Trophoblast cell (in vitro differentiated cells and primary cell): Measurements from ENCODE around the gene HRH3. TPM values are rescaled to one million over a fixed set of nuclear protein-coding genes. Genes with fewer than 3 reads are reported as not detected.
A peak's percentile ranks its signal among the peaks of the same experiment; 100 is the strongest.

Experiments used
- DNase-seq, 2 donors: peaks; one replicate each; pipeline ENCODE4 v3.0.0-alpha.2; 2016
- H2AFZ ChIP-seq: 2 replicates; pipeline ENCODE4 v1.6.1; 2013; ENCODE audit warnings: low read length, moderate library complexity, mild to moderate bottlenecking; ENCODE audit not compliant: insufficient read depth, poor library complexity
- H2AK5ac ChIP-seq: 2 replicates; pipeline ENCODE4 v1.6.1; 2013; ENCODE audit warnings: mild to moderate bottlenecking, low read length
- H2BK120ac ChIP-seq: 2 replicates; pipeline ENCODE4 v1.6.1; 2013; ENCODE audit warnings: low read length, mild to moderate bottlenecking, moderate library complexity; ENCODE audit not compliant: insufficient read depth, poor library complexity
- H2BK12ac ChIP-seq: 2 replicates; pipeline ENCODE4 v1.6.1; 2013; ENCODE audit warnings: mild to moderate bottlenecking, low read length, moderate library complexity
- H2BK5ac ChIP-seq: 2 replicates; pipeline ENCODE4 v1.6.1; 2013; ENCODE audit warnings: low read length, low read depth, moderate library complexity, mild to moderate bottlenecking; ENCODE audit not compliant: poor library complexity
- H3K14ac ChIP-seq: 2 replicates; pipeline ENCODE4 v1.6.1; 2013; ENCODE audit warnings: mild to moderate bottlenecking, low read length
- H3K18ac ChIP-seq: 2 replicates; pipeline ENCODE4 v1.6.1; 2013; ENCODE audit warnings: mild to moderate bottlenecking, low read length
- H3K23ac ChIP-seq: 2 replicates; pipeline ENCODE4 v1.6.1; 2013; ENCODE audit warnings: low read length
- H3K27ac ChIP-seq: 2 replicates; pipeline ENCODE4 v1.5.1; 2013; ENCODE audit warnings: low read depth, mild to moderate bottlenecking, inconsistent platforms, low read length, moderate library complexity
- H3K27me3 ChIP-seq: 2 replicates; pipeline ENCODE4 v1.6.1; 2013; ENCODE audit warnings: inconsistent platforms, mild to moderate bottlenecking, low read length, moderate library complexity; ENCODE audit not compliant: insufficient read depth
- H3K36me3 ChIP-seq, 2 experiments: 1 replicate in 1 of 2; 2 replicates in 1 of 2; pipeline ENCODE4 v1.6.1; 2013; ENCODE audit warnings: low read length in 2 of 2, mild to moderate bottlenecking in 2 of 2, moderate library complexity in 1 of 2; ENCODE audit not compliant: insufficient read depth in 2 of 2, control insufficient read depth in 1 of 2
- H3K4ac ChIP-seq: 2 replicates; pipeline ENCODE4 v1.6.1; 2013; ENCODE audit warnings: low read depth, mild to moderate bottlenecking, low read length, moderate library complexity
- H3K4me1 ChIP-seq, 2 experiments: 1 replicate in 1 of 2; 2 replicates in 1 of 2; pipeline ENCODE4 v1.6.1; 2013; ENCODE audit warnings: low read length in 2 of 2, mild to moderate bottlenecking in 2 of 2, moderate library complexity in 1 of 2; ENCODE audit not compliant: insufficient read depth in 2 of 2, control insufficient read depth in 1 of 2
- H3K4me2 ChIP-seq: 2 replicates; pipeline ENCODE4 v1.6.1; 2013; ENCODE audit warnings: inconsistent platforms, mild to moderate bottlenecking, low read length, moderate library complexity
- H3K4me3 ChIP-seq: 2 replicates; pipeline ENCODE4 v1.5.1; 2013; ENCODE audit warnings: mild to moderate bottlenecking, low read depth, low read length, inconsistent platforms
- H3K79me1 ChIP-seq: one replicate; pipeline ENCODE4 v1.6.1; 2013; ENCODE audit warnings: low read length
- H3K79me2 ChIP-seq: 2 replicates; pipeline ENCODE4 v1.6.1; 2013; ENCODE audit warnings: low read length, mild to moderate bottlenecking; ENCODE audit not compliant: control insufficient read depth, insufficient read depth, poor library complexity
- H3K9ac ChIP-seq: 2 replicates; pipeline ENCODE4 v1.6.1; 2013; ENCODE audit warnings: mild to moderate bottlenecking, low read length
- H3K9me3 ChIP-seq: 2 replicates; pipeline ENCODE4 v1.6.1; 2013; ENCODE audit warnings: low read depth, mild to moderate bottlenecking, control low read depth, inconsistent platforms, low read length; ENCODE audit not compliant: insufficient read depth
- H4K12ac ChIP-seq: 2 replicates; pipeline ENCODE4 v1.6.1; 2013; ENCODE audit warnings: low read depth, mild to moderate bottlenecking, low read length, moderate library complexity
- H4K8ac ChIP-seq: 2 replicates; pipeline ENCODE4 v1.6.1; 2013; ENCODE audit warnings: low read depth, mild to moderate bottlenecking, low read length, moderate library complexity
- H4K91ac ChIP-seq: one replicate; pipeline ENCODE4 v1.6.1; 2013; ENCODE audit warnings: low read depth, mild to moderate bottlenecking, low read length, moderate library complexity
- WGBS: extraction: QIAGEN DNeasy Blood & Tissue Kit; methylation state at CpG from one replicate; pipeline ENCODE4 v1.1.7; 2013; ENCODE audit warnings: missing lambda C conversion rate; ENCODE audit not compliant: insufficient read length, insufficient coverage; ENCODE audit errors: extremely low coverage; 5-methylcytosine and 5-hydroxymethylcytosine counted together
- polyA plus RNA-seq: library from polyadenylated mRNA; stranded (reverse); fragments of 200-250 nt; gene quantifications from 2 replicates; pipeline ENCODE4 v1.2.3, GENCODE V29; 2013

HRH3 gene
- 0.15 and 0.18 TPM in 2 replicates for polyA plus RNA-seq

DNA sequence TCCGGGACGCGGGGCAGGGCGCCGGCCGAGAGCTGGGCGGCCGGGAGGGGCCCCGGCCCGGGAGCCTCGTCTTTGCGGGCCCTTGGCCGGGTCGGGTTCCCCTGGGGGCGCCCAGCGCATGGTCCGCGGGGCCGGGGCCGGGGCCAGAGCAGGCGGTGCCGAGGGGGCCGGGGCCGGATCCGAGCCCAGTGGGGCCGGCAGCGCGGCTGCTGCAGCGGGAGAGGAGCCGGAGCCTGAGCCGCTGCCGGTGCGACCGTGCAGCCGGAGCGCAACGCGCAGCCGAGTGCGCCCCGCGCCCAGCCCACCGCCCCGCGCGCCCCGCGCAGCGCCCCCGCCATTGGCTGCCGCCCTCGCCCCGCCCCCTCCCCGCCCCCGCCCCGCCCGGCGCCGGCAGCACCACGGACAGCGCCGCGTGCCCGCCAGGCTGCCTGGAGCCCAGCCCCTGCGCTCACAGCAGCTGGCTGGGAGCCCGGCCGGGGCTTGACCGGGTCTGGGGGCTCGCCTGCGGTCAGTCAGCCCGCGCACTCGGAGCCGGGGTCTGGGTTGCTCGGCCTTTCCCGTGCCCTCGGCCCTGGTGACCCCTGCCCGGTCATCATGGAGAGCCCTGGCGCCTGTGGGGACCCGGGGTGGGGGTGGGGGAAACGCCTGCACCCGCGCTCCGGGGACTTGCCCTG lies at the start of gene HRH3:
TSS of gene HRH3 (minus strand) at position 287 of the 674 bp plus-strand sequence. CDS start 308 bp downstream, outside the sequence.
- H4K8ac ChIP-seq: no peak within 1 kb of the TSS
- no CpG with 5 or more reads among the region's 84 CpGs for WGBS
- H2AFZ ChIP-seq: no peak within 1 kb of the TSS
- H3K79me2 ChIP-seq: no peaks in the 10 kb centered on the region
- H2AK5ac ChIP-seq: no peak within 1 kb of the TSS
- peaks cover 5% of the 10 kb centered on the region for H3K9me3 ChIP-seq
- H2BK5ac ChIP-seq: no peak within 1 kb of the TSS
- H4K12ac ChIP-seq: no peak within 1 kb of the TSS
- no peak within 1 kb of the TSS for H2BK12ac ChIP-seq
- H3K27ac ChIP-seq: no peak within 1 kb of the TSS
- peaks cover 49% of the 10 kb centered on the region for H3K27me3 ChIP-seq
- H3K9ac ChIP-seq: no peak within 1 kb of the TSS
- H3K18ac ChIP-seq: no peak within 1 kb of the TSS
- H3K4ac ChIP-seq: no peak within 1 kb of the TSS
- no peak within 1 kb of the TSS for H2BK120ac ChIP-seq
- H3K79me1 ChIP-seq: no peaks in the 10 kb centered on the region
- H3K4me2 ChIP-seq: peak within 1 kb of the TSS; percentile 66
- H3K36me3 ChIP-seq: no peaks in the 10 kb centered on the region
- DNase-seq: peak in 1 of 2 donors; percentile 41
- H3K4me3 ChIP-seq: no peak within 1 kb of the TSS
- no peak within 1 kb of the TSS for H3K23ac ChIP-seq
- no peak within 1 kb of the TSS for H3K14ac ChIP-seq
- H4K91ac ChIP-seq: no peak within 1 kb of the TSS
- H3K4me1 ChIP-seq: peaks cover 4 to 6% of the 10 kb centered on the region in 2 experiments

DNA sequence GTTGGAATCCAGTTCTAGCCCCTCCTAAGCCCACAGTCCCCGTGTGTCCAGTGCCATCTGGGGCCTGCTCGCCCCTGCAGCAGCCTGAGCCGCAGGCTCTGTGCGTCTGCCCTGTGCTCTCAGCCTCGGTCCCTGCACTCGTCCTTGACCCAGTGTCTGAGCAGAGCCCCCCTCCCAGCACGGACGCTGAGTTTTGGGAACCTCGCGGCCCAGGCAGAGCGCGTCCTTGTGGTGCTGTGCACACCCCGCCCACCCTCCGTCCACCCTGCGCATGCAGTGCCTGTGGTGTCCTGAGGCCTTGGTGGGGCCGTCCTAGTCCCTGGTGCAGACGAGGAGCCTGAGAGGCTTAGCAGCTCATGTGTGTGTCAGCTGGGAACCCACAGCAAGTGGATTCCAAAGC lies 49.8 kb upstream of the HRH3 start:
- Histone ChIP-seq H3K23ac (no peak overlapping the region), H3K4me2 (no peak overlapping the region), H2AFZ (no peak overlapping the region), H3K27me3 (no peaks in the 10 kb centered on the region), H3K27ac (no peak overlapping the region), H4K91ac (peak overlapping the region; percentile 69), H4K8ac (peak overlapping the region; percentile 48), H3K4me3 (no peak overlapping the region), H3K4me1 (peaks cover 17 to 21% of the 10 kb centered on the region in 2 experiments), H4K12ac (peak overlapping the region; percentile 2), H2BK120ac (peak overlapping the region; percentile 8), H3K4ac (no peak overlapping the region), H3K36me3 (peaks cover 48 to 50% of the 10 kb centered on the region in 2 experiments), H3K79me1 (peaks cover 11% of the 10 kb centered on the region), H2BK5ac (no peak overlapping the region), H3K14ac (peak overlapping the region; percentile 57), H2BK12ac (peak overlapping the region; percentile 47), H3K9ac (no peak overlapping the region), H3K79me2 (peaks cover 4% of the 10 kb centered on the region), H3K18ac (peak overlapping the region; percentile 31), H2AK5ac (peak overlapping the region; percentile 31), H3K9me3 (peaks cover 3% of the 10 kb centered on the region)
- no CpG with 5 or more reads among the region's 17 CpGs for WGBS
- no peak for DNase-seq

DNA sequence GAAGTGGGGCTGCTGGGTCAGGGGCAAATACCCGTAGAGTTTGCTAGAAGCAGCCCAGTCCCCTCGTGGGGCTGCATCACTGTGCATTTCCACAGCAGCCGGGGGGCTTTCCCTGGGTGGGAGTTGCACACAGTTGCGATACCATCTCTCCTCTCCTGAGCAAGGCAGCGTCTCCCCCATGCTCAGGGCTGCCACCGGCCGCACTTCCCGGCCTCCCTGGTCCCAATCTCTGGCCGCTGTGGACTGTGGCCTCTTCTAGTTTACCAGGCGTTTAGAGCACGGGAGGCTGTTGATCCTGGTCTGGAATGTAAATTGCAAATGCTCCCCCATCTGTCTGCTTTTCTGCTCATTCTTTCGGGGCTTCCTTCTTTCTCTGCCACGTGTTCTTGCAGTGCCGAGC lies 49.3 kb upstream of the HRH3 start:
- H3K23ac ChIP-seq: no peak overlapping the region
- no CpG with 5 or more reads among the region's 14 CpGs for WGBS
- no peak overlapping the region for H2AFZ ChIP-seq

DNA sequence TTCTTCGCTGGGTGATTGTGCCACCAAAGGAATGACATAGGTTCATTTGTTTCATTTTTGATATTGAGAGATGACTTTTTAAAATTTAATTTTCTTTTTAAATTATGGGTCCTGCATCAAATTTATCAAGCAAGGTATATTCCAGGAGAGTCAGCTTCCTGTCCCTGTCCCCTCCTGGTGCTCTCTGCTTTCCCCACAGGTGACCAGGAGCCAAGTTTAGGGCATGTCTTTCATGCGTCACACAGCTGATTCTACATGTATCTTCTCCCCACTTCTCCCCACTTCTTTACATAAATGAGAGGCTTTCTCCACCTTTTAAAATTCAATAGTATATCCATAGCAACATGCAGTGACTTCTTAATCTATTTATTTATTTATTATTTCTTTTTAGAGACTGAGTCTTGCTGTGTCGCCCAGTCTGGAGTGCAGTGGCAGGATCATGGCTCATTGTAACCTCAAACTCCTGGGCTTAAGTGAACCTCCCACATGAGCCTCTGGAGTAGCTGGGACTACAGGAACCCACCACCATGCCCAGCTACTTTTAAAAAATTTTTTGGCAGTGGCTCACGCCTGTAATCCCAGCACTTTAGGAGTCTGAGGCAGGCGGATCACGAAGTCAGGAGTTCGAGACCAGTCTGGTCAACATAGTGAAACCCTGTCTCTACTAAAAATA lies 48.3 kb upstream of the HRH3 start:
- Histone ChIP-seq H2BK12ac (no peak overlapping the region), H4K12ac (no peak overlapping the region), H3K79me2 (peaks cover 4% of the 10 kb centered on the region), H4K8ac (no peak overlapping the region), H2AFZ (no peak overlapping the region), H3K4me1 (peaks cover 17 to 21% of the 10 kb centered on the region in 2 experiments), H2BK5ac (no peak overlapping the region), H3K79me1 (peaks cover 11% of the 10 kb centered on the region), H2BK120ac (peak overlapping the region; percentile 9), H3K4me2 (no peak overlapping the region), H3K27me3 (no peaks in the 10 kb centered on the region), H3K4ac (no peak overlapping the region), H2AK5ac (no peak overlapping the region), H4K91ac (no peak overlapping the region), H3K4me3 (no peak overlapping the region), H3K14ac (no peak overlapping the region), H3K23ac (no peak overlapping the region), H3K9ac (no peak overlapping the region), H3K36me3 (peaks cover 48 to 51% of the 10 kb centered on the region in 2 experiments), H3K27ac (no peak overlapping the region), H3K9me3 (peaks cover 5% of the 10 kb centered on the region), H3K18ac (no peak overlapping the region)
- no CpG with 5 or more reads among the region's 7 CpGs for WGBS
- DNase-seq: no peak

More for the DNA sequence above, 49.3 kb upstream of the HRH3 start:
- peak overlapping the region; percentile 15 for H3K27ac ChIP-seq
- H3K27me3 ChIP-seq: no peaks in the 10 kb centered on the region
- peak overlapping the region; percentile 21 for H4K91ac ChIP-seq
- peaks cover 4% of the 10 kb centered on the region for H3K79me2 ChIP-seq
- H3K4me1 ChIP-seq: peaks cover 17 to 21% of the 10 kb centered on the region in 2 experiments
- H2BK12ac ChIP-seq: peak overlapping the region; percentile 1
- peaks cover 11% of the 10 kb centered on the region for H3K79me1 ChIP-seq
- no peak overlapping the region for H2AK5ac ChIP-seq
- peak overlapping the region; percentile 48 for H4K8ac ChIP-seq
- peak overlapping the region; percentile 46 for H3K14ac ChIP-seq
- H3K36me3 ChIP-seq: peaks cover 50 to 53% of the 10 kb centered on the region in 2 experiments
- H4K12ac ChIP-seq: peak overlapping the region; percentile 49
- H3K4ac ChIP-seq: no peak overlapping the region
- H2BK5ac ChIP-seq: no peak overlapping the region
- DNase-seq: no peak
- H2BK120ac ChIP-seq: no peak overlapping the region
- H3K4me2 ChIP-seq: no peak overlapping the region
- H3K9me3 ChIP-seq: peaks cover 3% of the 10 kb centered on the region
- peak overlapping the region; percentile 49 for H3K9ac ChIP-seq
- peak overlapping the region; percentile 23 for H3K18ac ChIP-seq
- H3K4me3 ChIP-seq: no peak overlapping the region
